CD4-positive, alpha-beta T cell treated with Interleukin-4 for 4 hours (primary cell): ENCODE data around the gene CYB561D2.

Experiments
- DNase-seq: peaks from one replicate; pipeline ENCODE4 v3.0.0-alpha.2; 2020

Gene CYB561D2

DNA sequence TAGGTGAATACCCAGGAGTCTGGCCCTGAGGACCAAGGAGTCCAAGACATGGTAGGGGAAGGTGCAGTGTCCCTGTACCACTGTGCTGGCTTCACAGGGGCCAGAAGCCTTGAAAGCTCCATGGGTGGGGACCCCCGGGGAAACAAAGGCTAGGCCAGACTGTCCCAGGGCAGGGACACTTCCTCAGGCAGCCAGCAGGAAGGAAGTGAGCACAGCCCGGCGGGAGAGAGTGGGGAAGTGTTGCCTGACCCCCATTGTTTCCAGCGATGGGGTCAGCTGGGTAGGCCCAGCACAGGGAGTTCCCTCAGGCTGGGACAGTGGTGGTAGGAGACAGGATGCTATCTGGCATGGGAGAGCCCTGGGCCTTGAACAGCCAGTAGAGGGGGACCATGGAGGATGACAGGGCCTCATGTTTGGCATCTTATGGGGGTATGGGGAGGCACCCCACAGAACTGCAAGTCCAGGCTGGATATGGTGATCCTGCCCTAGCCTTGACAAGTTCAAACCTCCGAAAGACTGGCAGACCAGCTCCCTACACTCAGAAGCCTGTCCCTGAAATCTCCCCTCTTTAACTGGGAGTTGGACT, 27.0 kb upstream of the CYB561D2 start:
- no peak for DNase-seq

DNA sequence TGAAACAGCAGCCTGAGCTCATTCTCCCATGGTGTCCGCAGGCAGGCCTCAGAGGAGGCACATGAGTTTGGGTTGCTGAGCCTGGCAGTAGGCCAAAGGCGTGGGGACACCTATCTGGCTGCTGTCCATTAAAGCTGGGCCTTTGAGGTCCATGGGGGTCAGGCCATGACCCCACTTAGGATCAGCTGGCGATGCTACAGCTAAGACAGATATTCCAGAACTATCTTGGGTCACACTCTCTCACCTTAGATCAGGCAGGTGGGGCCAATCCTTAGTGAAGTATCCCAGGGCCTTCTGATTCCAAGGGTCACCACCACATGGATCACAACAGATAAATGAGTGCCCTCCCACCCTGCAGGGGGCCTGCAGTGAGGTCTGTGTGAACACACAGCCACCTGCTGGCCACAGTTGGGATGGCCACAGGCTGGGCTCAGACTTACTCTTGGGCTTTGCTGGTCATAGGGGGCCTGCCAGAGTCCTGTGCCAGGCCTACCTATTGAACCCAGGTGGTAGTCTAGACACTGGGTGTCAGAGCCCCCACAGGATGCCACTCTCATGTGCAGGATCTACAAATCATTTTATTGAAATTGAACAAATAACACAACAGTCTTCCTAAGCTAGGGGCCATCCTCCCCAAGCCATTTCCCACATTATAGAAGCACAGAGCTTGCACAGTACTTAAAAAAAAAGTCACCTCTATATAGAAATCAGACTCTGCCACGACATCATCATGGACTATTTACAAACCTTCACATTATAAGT, 26.1 kb upstream of the CYB561D2 start:
- peak; percentile 53 for DNase-seq

DNA sequence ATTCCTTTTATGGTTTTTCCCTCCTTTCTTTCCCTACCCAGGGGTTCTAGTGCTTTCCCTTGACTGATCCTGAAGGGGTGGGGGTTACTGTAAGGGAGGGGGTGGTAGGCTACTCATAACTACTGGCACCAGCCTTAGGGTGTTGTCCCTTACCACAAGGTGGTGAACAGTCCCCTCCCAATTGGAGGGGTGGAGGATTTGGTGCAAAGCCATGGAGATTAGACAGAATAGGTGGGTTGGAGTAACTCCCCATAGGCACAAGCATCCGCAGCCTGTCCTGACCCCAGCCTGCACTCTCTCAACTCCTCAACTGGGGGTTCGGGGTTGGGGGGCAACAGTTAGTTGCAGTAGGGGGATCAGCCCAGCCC, 25.6 kb upstream of the CYB561D2 start:
- DNase-seq, result no peak

DNA sequence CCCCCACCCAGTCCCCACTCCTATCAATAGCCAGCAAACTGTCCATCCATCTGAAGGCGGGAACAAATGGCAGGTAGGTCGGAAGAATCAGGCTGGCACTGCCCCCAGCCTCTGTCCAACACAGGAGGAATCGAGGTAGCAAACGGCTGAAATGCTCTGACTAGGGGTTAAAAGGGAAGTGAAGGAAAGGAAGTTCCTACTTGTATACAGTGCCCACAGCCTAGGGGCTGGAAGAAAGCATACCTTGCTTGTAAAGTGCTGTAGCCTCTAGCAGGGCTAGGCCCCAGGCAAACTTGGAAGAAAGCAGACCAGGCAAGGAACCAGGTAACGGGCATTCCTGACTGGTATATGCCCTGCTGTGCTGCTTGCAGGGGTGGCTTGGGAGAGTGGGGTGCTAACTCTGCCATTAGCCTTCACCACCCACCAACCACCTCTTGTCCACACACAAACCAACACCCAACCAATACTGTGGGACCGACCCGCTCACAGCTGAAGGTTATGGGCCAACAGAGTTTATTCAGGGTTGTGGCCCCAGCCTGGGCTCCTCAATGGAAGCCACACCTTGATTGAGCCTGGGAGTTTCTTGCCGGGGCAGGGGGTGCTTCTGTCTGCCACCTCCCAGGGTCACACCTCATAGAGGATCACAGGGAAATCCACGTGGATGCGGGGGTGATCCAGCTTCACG, 25.0 kb upstream of the CYB561D2 start:
- no peak for DNase-seq

DNA sequence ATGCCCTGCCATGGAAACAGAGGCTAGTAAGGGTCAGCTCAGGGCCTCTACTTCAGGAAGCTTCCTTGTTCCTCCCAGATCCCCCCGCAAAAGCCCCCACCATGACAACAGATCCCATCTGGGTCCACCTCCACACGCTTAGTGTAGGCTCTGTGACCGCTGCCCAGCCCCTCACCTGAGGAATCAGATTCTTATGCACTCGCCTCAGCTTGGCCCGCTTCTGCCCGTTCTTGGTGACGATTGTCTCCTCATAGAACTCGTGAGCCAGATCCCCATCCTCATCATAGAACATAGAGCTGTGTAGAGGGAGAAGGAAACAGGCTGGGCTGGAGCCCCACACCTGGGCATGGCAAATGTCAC, 24.5 kb upstream of the CYB561D2 start:
- DNase-seq, result no peak

DNA sequence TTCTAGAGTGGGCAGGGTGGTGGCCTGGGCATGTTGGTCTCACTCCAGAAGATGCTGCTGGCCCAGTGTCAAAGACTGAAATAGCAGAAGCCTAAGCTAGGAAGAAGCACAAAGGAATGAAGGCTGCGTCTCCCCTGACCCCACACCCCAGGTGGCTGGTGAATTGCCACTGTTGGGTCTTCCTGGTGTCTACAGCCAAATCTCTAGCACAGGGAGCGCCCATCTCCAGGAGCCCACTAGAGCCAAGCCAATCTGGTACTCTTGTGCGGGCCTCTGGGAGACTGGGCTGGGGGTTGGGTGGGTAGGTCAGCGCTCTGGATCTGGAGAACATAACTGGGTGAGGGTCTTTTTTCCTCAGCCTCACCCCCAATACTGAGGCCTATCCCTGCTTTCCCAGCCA, 23.5 kb upstream of the CYB561D2 start:
- DNase-seq, result no peak

DNA sequence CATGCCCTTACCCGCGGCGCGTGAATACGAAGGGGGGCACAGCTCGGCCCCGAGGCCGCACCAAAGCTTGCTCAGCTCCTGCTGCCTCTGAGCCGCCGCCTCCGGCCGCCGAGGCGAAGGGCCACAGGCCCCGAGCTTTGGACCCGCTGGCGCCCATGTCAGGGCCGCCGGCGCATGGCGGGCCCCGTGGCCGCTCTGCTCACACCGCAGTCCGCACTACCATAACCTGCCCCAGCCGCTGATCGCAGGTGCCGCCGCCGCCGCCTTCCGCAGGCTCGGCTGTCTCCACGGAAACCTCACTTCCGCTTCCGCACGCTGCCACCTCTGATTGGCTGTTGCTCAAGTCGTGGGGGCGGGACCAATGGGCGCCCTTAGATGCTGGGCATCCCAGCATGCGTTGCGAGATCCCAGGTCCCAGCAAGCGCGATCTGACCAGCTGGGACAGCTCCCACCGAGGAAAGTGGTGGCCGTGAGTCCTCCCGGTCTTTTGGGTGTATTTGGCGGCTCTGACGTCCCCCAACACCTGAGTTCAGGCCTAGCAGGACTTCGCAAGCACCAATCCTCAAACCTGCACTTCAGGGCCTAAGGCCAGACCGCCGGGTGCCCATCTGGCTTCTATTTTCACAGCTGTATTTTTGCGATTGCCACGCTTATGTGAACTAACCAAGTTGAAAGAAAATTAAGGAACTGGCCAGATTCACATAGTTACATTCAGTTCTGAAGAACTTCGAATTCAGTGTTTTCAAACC, 22.5 kb upstream of the CYB561D2 start, which contains the start of gene TUSC2:
TSS of gene TUSC2 (minus strand) at position 281 of the 749 bp plus-strand sequence. CDS start at position 157, 124 bp downstream.
- peak; percentile 93 for DNase-seq

DNA sequence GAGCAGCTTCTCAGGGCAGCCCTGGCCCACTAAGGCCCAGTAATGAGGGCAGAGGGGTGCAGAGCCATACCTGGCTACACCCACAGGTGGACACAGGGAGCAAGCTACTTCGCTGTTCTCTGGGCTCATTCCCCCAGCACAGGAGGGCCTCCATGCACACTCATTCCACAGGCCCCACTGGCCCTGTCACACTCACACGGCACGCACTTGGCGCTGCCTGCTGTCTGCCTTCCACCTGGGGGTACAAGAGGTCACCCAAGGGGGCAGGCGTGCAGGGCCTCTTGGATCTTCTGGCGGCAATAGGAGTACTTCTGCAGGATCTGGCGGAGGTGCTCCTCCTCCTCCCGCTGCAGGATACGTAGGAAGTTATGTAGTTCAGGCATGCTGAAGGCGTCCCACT, 20.3 kb upstream of the CYB561D2 start:
- no peak for DNase-seq

DNA sequence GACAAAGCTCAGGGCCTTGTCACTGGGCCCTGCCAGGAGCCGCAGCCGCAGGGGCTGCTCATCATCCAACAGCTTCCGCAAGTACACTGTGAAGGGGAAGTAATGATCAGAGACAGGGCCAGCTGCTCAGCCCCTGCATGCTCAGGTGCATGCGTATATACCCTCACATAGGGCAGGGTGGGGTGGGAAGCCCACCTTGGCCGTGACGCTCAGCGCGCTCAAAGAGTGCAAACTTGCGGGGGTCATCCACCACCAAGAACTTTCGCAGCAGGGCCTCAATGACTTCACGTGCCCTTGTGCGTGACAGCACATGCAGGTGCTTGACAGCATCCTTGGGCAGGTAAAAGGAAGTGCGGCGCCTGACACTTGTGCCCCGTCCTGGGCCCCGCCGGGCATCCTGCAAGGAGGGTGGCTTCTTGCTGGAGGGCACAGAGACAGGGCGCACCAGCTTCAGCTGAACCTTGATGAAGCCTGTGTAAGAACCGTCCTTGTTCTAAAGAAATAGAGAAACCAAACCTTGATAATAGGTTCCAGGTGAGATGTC, 19.2 kb upstream of the CYB561D2 start:
- no peak for DNase-seq

DNA sequence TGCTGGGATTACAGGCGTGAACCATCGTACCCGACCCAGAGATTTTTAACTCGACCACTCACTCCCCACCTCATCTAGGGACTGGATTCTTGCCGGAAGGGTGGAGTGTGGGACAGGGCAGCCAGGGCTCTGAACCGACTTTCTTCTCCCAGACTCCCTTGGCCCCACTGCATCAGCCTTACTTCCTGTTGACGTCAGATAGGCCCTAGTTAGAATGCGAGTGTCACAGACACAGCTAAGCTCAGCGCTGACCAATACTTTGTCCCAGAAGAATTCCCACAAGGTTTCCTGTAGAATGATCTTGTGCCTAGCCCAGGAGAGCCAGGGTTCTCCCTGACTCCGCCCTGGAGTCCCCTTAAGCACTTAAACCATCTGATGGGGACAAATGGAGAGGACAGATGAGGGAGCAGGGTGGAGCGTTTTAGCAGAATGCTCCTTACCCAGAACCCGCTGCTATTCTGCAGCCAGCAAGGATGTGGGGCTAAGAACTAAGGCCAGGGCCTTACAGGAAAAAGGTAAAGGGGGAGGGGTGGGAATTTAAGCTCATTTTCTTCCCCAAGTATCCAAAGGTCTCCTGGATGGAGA, 16.8 kb upstream of the CYB561D2 start:
- DNase-seq, result no peak

DNA sequence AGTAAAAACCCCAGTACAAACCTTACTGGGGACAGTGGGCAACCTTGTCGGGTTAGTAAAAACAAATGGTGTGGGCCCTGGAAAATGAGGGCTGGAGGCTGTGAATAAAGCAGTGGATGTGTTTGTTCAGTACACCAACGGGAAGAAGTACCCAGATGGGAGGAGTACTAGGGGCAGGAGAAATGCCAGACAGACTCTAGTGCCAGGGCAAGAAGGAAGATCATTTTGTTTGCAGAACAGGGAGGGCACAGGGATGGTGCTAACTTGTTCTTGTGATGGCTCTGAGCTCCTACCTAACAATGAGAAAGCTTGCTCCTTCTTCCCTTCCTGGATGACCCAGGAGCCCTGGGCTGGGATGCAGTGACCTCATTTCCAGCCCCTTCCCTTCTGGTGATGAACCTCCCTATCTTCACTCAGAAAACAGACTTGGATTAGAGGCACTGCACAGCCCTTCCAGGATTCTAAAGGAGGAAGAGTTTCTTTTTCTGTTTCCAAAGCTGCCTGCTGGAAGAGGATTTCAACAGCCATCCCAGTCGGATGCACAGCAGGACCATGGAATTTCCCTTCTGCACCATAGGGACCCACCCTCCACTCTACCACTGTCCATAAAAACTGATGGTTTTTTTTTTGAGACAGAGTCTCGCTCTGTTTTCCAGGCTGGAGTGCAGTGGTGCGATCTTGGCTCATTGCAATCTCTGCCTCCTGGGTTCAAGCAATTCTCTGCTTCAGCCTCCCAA, 16.2 kb upstream of the CYB561D2 start:
- no peak for DNase-seq

DNA sequence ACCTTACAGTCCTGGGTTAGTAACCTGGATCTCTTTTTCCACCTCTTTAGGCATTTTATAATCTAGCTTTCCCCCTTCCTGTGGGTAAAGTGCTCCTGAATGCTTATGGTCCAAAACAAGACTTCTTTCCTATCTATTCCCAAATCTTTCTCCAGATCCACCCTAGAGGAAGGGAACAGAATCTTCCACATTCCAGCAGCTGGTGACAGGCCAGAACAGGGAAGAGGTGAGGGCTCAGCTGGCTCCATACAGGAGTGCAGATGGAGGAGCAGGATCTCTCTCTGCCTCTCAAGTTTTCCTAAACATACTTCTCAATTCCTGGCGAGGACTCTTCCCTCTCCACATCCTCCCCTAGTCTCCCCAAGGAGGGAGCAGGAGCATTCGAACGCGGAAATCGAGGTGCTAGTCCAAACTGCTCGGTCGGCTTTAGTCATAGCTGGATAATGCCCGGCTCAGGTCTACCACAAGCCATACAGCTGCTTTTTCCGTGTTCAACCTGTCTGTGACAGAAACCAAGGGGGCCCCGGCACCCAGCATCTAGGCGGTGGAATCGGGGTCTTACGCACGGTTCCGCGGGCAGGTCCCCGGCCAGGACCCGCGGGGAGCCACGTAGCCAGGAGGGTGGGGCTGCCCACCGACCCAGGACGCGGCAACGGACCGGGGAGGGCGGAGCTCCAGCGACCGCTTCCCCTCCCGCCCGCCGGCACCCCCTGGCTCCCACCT, 14.0 kb upstream of the CYB561D2 start:
- no peak for DNase-seq

DNA sequence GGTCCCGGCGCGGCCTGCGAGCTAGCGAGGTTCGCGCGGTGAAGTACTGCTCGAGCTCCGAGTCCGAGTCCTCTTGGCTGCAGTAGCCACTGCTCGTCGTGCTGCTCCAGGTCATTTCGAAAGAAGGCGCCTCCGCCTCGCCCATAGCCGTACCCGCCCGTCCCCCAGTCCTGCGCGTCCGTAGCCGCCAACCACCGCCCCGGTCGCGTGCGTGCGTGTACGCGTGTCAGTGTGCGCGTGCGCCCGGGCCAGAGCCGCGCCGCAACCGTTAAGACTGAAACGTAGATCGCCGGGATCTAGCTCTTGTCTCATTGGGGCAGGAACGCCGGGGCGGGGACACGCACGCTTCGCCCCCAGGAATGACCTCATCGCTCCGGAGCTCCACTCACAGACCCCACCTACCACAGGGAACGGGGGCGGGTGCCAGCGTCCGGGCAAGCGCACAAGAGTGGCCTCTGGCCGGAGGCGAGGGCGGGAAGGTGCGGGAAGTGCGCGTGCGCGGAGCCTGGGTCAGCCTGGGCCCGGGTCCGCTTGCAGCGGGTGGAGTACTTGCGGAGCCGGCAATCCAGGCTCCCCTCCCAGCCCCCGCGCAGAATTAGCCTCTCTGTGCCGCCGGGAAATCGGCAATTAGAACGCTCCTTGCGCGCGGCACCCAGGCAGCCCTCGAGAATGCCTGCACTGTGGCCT, 13.3 kb upstream of the CYB561D2 start:
- DNase-seq, result peak; percentile 96

DNA sequence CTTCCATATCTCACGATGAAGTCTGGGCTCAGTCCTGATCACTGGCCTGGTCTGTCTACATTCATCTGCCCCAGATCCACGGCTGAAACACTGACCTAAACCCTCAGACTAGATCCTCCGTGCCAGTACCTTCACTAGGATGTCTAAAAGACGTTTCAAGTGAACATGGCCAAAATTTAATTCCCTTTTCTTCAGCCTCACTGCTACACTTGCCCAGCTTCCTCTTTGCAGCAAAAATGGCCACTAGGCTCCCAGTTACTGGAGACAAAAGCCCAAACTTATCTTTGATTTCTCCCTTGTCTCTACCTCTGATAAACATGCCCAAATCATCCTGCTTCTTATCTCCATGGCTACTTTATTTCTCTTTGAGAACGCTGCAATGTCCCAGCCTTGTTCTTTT, 11.7 kb upstream of the CYB561D2 start:
- no peak for DNase-seq

DNA sequence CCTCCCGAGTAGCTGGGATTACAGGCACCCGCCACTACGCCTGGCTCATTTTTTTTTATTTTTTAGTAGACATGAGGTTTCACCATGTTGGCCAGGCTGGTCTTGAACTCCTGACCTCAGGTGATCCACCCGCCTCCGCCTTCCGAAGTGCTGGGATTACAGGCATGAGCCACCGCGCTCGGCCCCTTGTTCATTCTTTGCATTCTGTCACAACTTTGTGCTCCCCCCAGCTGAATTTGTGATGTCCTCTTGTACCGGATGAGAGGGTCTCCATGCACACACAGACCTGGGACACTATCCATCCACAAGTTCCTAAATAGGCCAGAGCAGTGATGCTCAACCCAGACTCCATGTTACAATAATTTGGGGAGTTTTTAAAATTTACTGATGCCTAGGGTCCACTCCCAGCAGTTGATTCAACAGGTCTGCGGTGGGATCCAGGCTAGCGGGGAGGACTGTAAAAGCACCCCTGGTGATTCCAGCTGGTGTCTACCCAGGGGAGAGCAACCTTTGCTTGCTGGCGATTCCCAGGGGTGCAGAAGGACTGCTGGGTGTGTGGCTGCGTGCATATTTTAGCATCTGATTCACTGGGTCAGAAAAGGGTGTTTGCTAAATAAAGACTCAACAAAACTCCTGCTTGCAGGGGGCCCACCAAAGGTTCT, 11.0 kb upstream of the CYB561D2 start:
- no peak for DNase-seq

DNA sequence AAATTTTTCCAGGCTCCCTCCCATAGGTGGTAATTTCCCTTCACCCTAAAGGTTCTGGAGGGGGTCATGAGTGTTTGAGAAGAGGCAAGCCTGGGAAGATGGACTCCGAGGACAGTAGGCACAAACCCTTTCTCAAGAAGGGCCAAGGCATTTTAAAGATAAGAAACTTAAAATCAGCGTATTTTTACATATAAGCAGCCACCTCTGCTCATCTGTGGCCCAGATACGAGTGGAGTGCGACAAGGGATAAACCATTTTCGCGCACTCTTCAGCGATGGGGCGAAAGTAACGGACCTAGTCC, 10.6 kb upstream of the CYB561D2 start:
- DNase-seq, result no peak

DNA sequence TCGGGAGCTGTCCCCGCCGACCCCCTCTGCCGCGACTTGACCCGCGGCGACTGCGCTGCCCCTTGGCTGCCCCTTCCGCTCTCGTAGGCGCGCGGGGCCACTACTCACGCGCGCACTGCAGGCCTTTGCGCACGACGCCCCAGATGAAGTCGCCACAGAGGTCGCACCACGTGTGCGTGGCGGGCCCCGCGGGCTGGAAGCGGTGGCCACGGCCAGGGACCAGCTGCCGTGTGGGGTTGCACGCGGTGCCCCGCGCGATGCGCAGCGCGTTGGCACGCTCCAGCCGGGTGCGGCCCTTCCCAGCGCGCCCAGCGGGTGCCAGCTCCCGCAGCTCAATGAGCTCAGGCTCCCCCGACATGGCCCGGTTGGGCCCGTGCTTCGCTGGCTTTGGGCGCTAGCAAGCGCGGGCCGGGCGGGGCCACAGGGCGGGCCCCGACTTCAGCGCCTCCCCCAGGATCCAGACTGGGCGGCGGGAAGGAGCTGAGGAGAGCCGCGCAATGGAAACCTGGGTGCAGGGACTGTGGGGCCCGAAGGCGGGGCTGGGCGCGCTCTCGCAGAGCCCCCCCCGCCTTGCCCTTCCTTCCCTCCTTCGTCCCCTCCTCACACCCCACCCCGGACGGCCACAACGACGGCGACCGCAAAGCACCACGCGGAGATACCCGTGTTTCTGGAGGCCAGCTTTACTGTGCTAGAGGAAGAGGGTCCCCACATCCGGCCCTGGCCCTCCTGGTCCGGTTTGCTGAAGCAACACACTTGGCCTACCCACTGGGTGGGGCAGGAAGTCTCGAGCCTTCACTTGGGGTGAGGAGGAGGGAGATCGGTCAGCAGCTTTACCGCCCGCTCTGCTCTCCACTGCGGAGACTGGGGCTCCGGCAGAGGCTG, 10.0 kb upstream of the CYB561D2 start, which contains the start of gene RASSF1:
TSS of gene RASSF1 (minus strand) at position 389 of the 882 bp plus-strand sequence. CDS start at position 358, 31 bp downstream.
- peak; percentile 62 for DNase-seq

DNA sequence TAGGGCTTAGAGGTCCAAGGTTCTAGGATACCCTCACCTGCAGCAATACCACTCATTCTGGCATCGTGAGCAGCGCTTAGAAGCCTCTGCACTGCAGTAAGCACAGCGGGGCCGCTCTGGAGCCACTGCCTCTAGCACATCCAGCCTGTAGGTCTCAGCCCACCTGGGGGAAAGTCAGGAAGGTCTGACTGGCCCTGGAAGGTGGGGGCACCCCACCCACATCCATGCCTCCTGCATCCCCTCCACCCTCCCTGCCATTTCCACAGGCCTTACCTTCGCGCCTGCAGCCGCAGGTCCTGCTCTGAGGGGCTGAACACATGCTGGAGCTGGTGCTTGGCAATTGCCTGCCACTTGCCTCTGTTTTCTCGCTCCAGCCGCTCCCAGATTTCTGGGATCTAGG, 9.1 kb upstream of the CYB561D2 start:
- DNase-seq, result no peak

DNA sequence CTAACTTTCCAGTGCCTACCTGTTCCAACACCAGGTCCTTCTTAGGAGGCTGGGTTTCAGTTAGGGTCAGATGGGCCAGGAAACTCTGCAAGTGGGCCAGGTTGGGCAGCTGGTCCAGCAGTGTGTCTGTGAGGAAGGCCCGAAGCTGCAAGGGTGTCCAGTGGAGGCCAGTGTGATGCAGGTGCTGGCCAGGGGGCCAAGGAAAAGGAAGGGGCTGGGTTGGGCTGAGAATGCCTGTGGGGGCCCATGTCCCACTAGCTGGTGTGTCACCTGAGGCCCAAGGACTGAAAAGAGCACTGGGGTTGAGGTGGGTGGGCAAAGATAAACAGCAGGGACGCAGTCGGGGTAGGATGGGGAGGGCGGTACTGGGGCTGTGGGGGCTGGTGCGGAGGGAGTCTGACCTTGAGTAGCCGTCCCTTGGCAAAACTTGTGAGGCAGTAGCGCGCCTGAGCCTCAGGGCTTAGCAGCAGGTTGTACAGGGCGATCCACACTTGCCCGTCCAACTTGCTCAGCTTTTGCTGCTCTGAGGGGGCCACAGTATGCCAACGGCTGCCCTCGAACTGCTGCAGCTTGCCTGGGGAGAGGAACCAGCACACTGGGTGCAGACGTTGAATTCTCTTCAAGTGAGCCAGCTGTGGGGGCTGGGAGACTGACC, 8.5 kb upstream of the CYB561D2 start:
- no peak for DNase-seq
